Measurements from ENCODE around the gene CARMIL1.

- no peak for TF ChIP-seq CTCF (conservative IDR thresholded peaks at IDR 0.05 in 1 of 2, IDR thresholded peaks at IDR 0.05 in 1 of 2; ENCODE audit: extremely low read depth in 1 of 2, insufficient read depth in 1 of 2, low read depth in 1 of 2, low read length in 2 of 2)
- no peak for TF ChIP-seq EZH2 (IDR thresholded peaks at IDR 0.05; ENCODE audit: borderline replicate concordance, low read length)
These were observed 84.3 kb downstream of the CARMIL1 start for GRCh38 chr6:25363427-25363826.
